Astrocyte (in vitro differentiated cells and primary cell): ENCODE results near the gene DAPP1. TPM values are rescaled to one million over a fixed set of nuclear protein-coding genes. Genes with fewer than 3 reads are reported as not detected.

Experiments
- DNase-seq: peaks from one replicate; pipeline ENCODE4 v3.0.0-alpha.2; 2010; ENCODE audit warnings: low read depth
- FAIRE-seq: peaks from 2 replicates; lab custom pipeline; 2011; peaks lifted over from hg19 to GRCh38; lab: Jason Lieb, UNC
- H2AFZ ChIP-seq: 2 replicates; pipeline ENCODE4 v1.6.0; 2012; ENCODE audit warnings: low read depth, low read length, inconsistent platforms
- H3K27ac ChIP-seq: 2 replicates; pipeline ENCODE4 v1.5.1; 2011; ENCODE audit warnings: low read depth, low read length, inconsistent platforms
- H3K27me3 ChIP-seq: 2 replicates; pipeline ENCODE4 v1.6.0; 2011; ENCODE audit warnings: low read length, inconsistent platforms; ENCODE audit not compliant: insufficient read depth
- H3K36me3 ChIP-seq: 2 replicates; pipeline ENCODE4 v1.5.1; 2011; ENCODE audit warnings: low read length, inconsistent platforms; ENCODE audit not compliant: insufficient read depth
- H3K4me1 ChIP-seq: 2 replicates; pipeline ENCODE4 v1.5.1; 2011; ENCODE audit warnings: low read length, inconsistent platforms; ENCODE audit not compliant: insufficient read depth
- H3K4me2 ChIP-seq: 2 replicates; pipeline ENCODE4 v1.6.0; 2012; ENCODE audit warnings: low read length, inconsistent platforms
- H3K4me3 ChIP-seq: 2 replicates; pipeline ENCODE4 v1.5.1; 2011; ENCODE audit warnings: low read depth, mild to moderate bottlenecking, low read length, inconsistent platforms; ENCODE audit not compliant: insufficient read depth
- H3K79me2 ChIP-seq: 2 replicates; pipeline ENCODE4 v1.6.0; 2012; ENCODE audit warnings: mild to moderate bottlenecking, low read length, inconsistent platforms; ENCODE audit not compliant: insufficient read depth
- H3K9ac ChIP-seq: 2 replicates; pipeline ENCODE4 v1.6.0; 2012; ENCODE audit warnings: mild to moderate bottlenecking, low read length, inconsistent platforms
- H3K9me3 ChIP-seq: 2 replicates; pipeline ENCODE4 v1.5.1; 2012; ENCODE audit warnings: low read depth, mild to moderate bottlenecking, low read length, inconsistent platforms; ENCODE audit not compliant: insufficient read depth
- H4K20me1 ChIP-seq: 2 replicates; pipeline ENCODE4 v1.6.0; 2012; ENCODE audit warnings: low read length, inconsistent platforms; ENCODE audit not compliant: insufficient read depth
- H3K27ac Mint-ChIP-seq: one replicate; pipeline ENCODE4 v1.8.0; 2021; ENCODE audit warnings: mild to moderate bottlenecking, mixed read lengths; ENCODE audit not compliant: unreplicated experiment
- H3K27me3 Mint-ChIP-seq: one replicate; pipeline ENCODE4 v1.8.0; 2021; ENCODE audit warnings: low read depth, mixed read lengths; ENCODE audit not compliant: unreplicated experiment
- H3K36me3 Mint-ChIP-seq: one replicate; pipeline ENCODE4 v1.8.0; 2021; ENCODE audit warnings: low read depth, mixed read lengths; ENCODE audit not compliant: unreplicated experiment
- H3K4me1 Mint-ChIP-seq: one replicate; pipeline ENCODE4 v1.8.0; 2021; ENCODE audit warnings: low read depth, mixed read lengths; ENCODE audit not compliant: unreplicated experiment
- H3K4me3 Mint-ChIP-seq: one replicate; pipeline ENCODE4 v1.8.0; 2021; ENCODE audit warnings: mild to moderate bottlenecking, moderate library complexity, mixed read lengths; ENCODE audit not compliant: unreplicated experiment
- H3K9me3 Mint-ChIP-seq: one replicate; pipeline ENCODE4 v1.8.0; 2021; ENCODE audit warnings: mild to moderate bottlenecking, mixed read lengths; ENCODE audit not compliant: unreplicated experiment
- EZH2 ChIP-seq: IDR thresholded peaks from 2 replicates; pipeline ENCODE4 v1.6.1; 2012; ENCODE audit warnings: mild to moderate bottlenecking, low read length, inconsistent platforms; ENCODE audit not compliant: insufficient read depth
- total RNA-seq: library from RNA; stranded (reverse); gene quantifications from 2 replicates; pipeline ENCODE4 v1.2.1, GENCODE V29; 2021
- TF ChIP-seq, protein P1 (sequence below): IDR thresholded peaks from 2 replicates; pipeline ENCODE4 v1.5.1; 2011; ENCODE audit warnings: low read depth, mild to moderate bottlenecking, inconsistent platforms, low read length, moderate library complexity; ENCODE audit not compliant: insufficient read depth

DAPP1 gene
- total RNA-seq, 1 donor from 2014 or later: 0.59 TPM

DNA sequence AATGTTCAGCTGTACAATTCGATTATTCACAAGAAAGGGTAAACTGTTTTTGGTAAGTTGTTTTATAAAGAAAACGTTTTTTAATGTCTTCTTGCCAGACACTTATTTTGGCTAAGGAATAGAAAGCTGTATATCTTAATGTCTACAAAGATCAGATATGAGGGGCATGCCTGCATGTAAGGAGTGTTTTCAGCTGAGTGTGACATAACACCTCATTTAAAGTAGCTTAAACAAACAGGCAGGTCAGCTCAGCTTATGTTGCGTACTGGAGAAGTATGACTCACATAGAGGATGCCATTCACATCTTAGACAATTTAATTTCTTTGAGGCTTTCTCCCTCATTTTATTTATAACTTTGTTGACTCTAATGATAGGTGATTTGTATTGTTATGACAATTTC is 47.2 kb downstream of the DAPP1 start:
- H3K27me3 Mint-ChIP-seq: no peaks in the 10 kb centered on the region
- no peak overlapping the region for H3K27ac Mint-ChIP-seq
- TF ChIP-seq, protein P1, sequence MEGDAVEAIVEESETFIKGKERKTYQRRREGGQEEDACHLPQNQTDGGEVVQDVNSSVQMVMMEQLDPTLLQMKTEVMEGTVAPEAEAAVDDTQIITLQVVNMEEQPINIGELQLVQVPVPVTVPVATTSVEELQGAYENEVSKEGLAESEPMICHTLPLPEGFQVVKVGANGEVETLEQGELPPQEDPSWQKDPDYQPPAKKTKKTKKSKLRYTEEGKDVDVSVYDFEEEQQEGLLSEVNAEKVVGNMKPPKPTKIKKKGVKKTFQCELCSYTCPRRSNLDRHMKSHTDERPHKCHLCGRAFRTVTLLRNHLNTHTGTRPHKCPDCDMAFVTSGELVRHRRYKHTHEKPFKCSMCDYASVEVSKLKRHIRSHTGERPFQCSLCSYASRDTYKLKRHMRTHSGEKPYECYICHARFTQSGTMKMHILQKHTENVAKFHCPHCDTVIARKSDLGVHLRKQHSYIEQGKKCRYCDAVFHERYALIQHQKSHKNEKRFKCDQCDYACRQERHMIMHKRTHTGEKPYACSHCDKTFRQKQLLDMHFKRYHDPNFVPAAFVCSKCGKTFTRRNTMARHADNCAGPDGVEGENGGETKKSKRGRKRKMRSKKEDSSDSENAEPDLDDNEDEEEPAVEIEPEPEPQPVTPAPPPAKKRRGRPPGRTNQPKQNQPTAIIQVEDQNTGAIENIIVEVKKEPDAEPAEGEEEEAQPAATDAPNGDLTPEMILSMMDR: no peak
- no peak for TF ChIP-seq EZH2
- no peaks in the 10 kb centered on the region for H3K27me3 ChIP-seq
- H3K9me3 Mint-ChIP-seq: no peaks in the 10 kb centered on the region
- peaks cover 7% of the 10 kb centered on the region for H3K4me1 Mint-ChIP-seq
- H2AFZ ChIP-seq: no peak overlapping the region
- H3K36me3 Mint-ChIP-seq: no peaks in the 10 kb centered on the region
- H3K27ac ChIP-seq: no peak overlapping the region
- H3K4me3 Mint-ChIP-seq: no peak overlapping the region
- no peak overlapping the region for H3K4me3 ChIP-seq
- H3K9ac ChIP-seq: no peak overlapping the region
- FAIRE-seq (no peak), DNase-seq (peak; percentile 12)
- no peaks in the 10 kb centered on the region for H3K36me3 ChIP-seq
- no peaks in the 10 kb centered on the region for H3K79me2 ChIP-seq
- no peaks in the 10 kb centered on the region for H3K9me3 ChIP-seq
- H3K4me2 ChIP-seq: no peak overlapping the region
- no peaks in the 10 kb centered on the region for H3K4me1 ChIP-seq
- H4K20me1 ChIP-seq: no peaks in the 10 kb centered on the region

DNA sequence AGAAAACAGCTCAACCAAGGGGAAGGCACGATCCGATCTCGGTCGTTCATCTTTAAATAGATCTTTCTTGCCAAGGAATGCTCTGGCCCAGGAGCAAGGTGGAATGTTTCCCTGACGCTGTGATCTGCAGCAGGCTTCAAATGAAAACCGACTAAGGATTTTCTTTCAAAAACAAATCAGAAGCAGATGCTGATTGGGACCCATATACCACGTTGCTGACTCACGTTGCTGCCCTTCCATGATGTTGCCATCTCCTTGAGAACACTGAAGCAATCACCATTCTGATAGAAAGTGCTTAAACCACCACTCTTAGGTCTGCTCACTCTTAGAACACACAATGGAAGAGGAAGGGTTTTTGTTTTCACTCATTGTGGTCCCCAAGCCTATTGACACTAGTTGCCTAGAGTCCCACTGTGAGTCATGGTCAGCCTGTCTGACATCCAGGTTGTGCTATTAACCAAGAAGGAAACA is 51.5 kb downstream of the DAPP1 start:
- Histone ChIP-seq H3K9me3 (no peaks in the 10 kb centered on the region), H2AFZ (peak overlapping the region; percentile 50), H3K4me3 (no peak overlapping the region), H3K27ac (no peak overlapping the region), H3K4me1 (no peaks in the 10 kb centered on the region), H3K79me2 (no peaks in the 10 kb centered on the region), H3K9ac (no peak overlapping the region), H3K36me3 (no peaks in the 10 kb centered on the region), H4K20me1 (no peaks in the 10 kb centered on the region), H3K4me2 (peak overlapping the region; percentile 34), H3K27me3 (no peaks in the 10 kb centered on the region)
- no peaks in the 10 kb centered on the region for H3K27me3 Mint-ChIP-seq
- DNase-seq (peak; percentile 40), FAIRE-seq (peak; percentile 88)
- H3K4me1 Mint-ChIP-seq: peaks cover 7% of the 10 kb centered on the region
- H3K4me3 Mint-ChIP-seq: no peak overlapping the region
- H3K36me3 Mint-ChIP-seq: no peaks in the 10 kb centered on the region
- H3K9me3 Mint-ChIP-seq: no peaks in the 10 kb centered on the region
- no peak for TF ChIP-seq EZH2
- TF ChIP-seq, protein P1: no peak
- peak overlapping the region; percentile 20 for H3K27ac Mint-ChIP-seq

DNA sequence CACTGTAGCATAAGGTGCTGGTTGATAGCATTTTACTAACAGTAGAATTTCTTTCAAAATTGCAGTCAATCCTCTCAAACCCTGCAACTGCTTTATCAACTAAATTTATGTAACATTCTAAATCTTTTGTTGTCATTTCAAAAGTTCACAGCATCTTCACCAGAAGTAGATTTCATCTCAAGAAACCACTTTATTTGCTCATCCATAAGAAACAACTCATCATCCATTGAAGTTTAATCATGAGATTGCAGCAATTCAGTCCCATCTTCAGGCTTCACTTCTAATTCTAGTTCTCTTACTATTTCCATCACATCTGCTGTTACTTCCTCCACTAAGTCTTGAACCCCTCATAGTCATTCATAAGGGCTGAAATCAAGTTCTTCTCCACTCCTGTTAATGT is 55.9 kb downstream of the DAPP1 start:
- no peaks in the 10 kb centered on the region for H3K9me3 ChIP-seq
- no peaks in the 10 kb centered on the region for H4K20me1 ChIP-seq
- DNase-seq: no peak
- H3K36me3 Mint-ChIP-seq: peaks cover 1% of the 10 kb centered on the region
- TF ChIP-seq EZH2: no peak
- TF ChIP-seq, protein P1: no peak
- peaks cover 5% of the 10 kb centered on the region for H3K4me1 Mint-ChIP-seq
- H3K27ac Mint-ChIP-seq: no peak overlapping the region
- no peaks in the 10 kb centered on the region for H3K9me3 Mint-ChIP-seq
- no peak overlapping the region for H3K27ac ChIP-seq
- no peaks in the 10 kb centered on the region for H3K27me3 Mint-ChIP-seq
- H3K4me3 ChIP-seq: no peak overlapping the region
- H3K79me2 ChIP-seq: no peaks in the 10 kb centered on the region
- no peak overlapping the region for H3K9ac ChIP-seq
- no peak overlapping the region for H3K4me3 Mint-ChIP-seq
- H3K4me1 ChIP-seq: no peaks in the 10 kb centered on the region
- FAIRE-seq: no peak
- peaks cover 3% of the 10 kb centered on the region for H3K36me3 ChIP-seq
- H3K27me3 ChIP-seq: no peaks in the 10 kb centered on the region
- no peak overlapping the region for H2AFZ ChIP-seq
- H3K4me2 ChIP-seq: no peak overlapping the region
